Stimulated activated naive B cell treated with anti-CD40 and anti-IgM and Interleukin-4, amounts not matched to agents 10 μg/mL and 1 μg/mL and 100 μg/mL, for 72 hours (primary cell): ENCODE measurements around the gene MYRIP.

Source experiments
- ATAC-seq, 2 donors: fragments of 150-1000 bp; cut with Tn5 transposase; replicated peaks; 2 replicates each; pipeline ENCODE4 v1.10.0; 2021; ENCODE audit warnings: moderate library complexity in 1 of 2
- DNase-seq: peaks from one replicate; pipeline ENCODE4 v3.0.0; 2021
- H3K27ac Mint-ChIP-seq: one replicate; pipeline ENCODE4 v1.8.0; 2022; ENCODE audit warnings: mild to moderate bottlenecking, mixed read lengths
- H3K27me3 Mint-ChIP-seq, 2 donors: one replicate each; pipeline ENCODE4 v1.8.0; 2022; ENCODE audit warnings: mixed read lengths in 2 of 2
- H3K36me3 Mint-ChIP-seq, 2 donors: one replicate each; pipeline ENCODE4 v1.8.0; 2022; ENCODE audit warnings: mixed read lengths in 2 of 2, mild to moderate bottlenecking in 1 of 2
- H3K4me1 Mint-ChIP-seq, 2 donors: one replicate each; pipeline ENCODE4 v1.8.0; 2022; ENCODE audit warnings: mixed read lengths in 2 of 2, mild to moderate bottlenecking in 1 of 2
- H3K4me3 Mint-ChIP-seq, 2 donors: one replicate each; pipeline ENCODE4 v1.8.0; 2022; ENCODE audit warnings: mild to moderate bottlenecking in 2 of 2, mixed read lengths in 2 of 2, moderate library complexity in 1 of 2
- H3K9me3 Mint-ChIP-seq, 2 donors: one replicate each; pipeline ENCODE4 v1.8.0; 2022; ENCODE audit warnings: mixed read lengths in 2 of 2, mild to moderate bottlenecking in 1 of 2

MYRIP gene

GRCh38 chr3:39935261-39935660, 125.9 kb downstream of the MYRIP start:
- no peak for ATAC-seq
- H3K4me3 Mint-ChIP-seq = no peak overlapping the region
- DNase-seq = no peak

GRCh38 chr3:39936848-39937247, 127.4 kb downstream of the MYRIP start:
- Mint-ChIP-seq H3K27me3 (peaks cover 0 to under 1% of the 10 kb centered on the region in 2 donors), H3K9me3 (no peaks in the 10 kb centered on the region), H3K4me3 (no peak overlapping the region), H3K36me3 (no peaks in the 10 kb centered on the region), H3K27ac (no peak overlapping the region), H3K4me1 (no peaks in the 10 kb centered on the region)
- ATAC-seq (no peak), DNase-seq (no peak)

More at GRCh38 chr3:39935261-39935660, 125.9 kb downstream of the MYRIP start:
- Mint-ChIP-seq H3K27ac (no peak overlapping the region), H3K9me3 (no peaks in the 10 kb centered on the region), H3K4me1 (no peaks in the 10 kb centered on the region), H3K27me3 (no peaks in the 10 kb centered on the region), H3K36me3 (no peaks in the 10 kb centered on the region)

DNA sequence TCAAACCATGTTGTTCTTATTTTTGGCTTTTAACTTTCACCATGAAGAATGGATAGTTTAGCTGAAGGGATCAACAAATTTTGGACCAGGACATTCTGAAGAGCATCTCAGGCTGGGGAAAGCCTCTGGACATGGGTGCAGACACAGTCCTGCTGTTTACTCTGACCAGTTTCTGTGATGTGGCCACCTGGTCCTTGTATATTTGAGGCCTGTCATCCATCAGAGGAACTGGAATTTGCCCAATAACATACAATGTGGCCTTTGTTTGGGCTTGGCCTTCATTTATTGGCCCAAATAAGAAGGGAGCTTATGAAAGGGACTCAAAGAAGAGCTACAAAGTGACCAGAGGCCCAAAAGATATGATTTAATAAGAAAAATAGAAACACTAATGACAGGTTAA, 127.9 kb downstream of the MYRIP start:
- no peak overlapping the region for H3K4me3 Mint-ChIP-seq
- H3K27ac Mint-ChIP-seq = no peak overlapping the region
- no peaks in the 10 kb centered on the region for H3K36me3 Mint-ChIP-seq
- ATAC-seq (no peak), DNase-seq (no peak)
- peaks cover 0 to 4% of the 10 kb centered on the region in 2 donors for H3K27me3 Mint-ChIP-seq
- no peaks in the 10 kb centered on the region for H3K9me3 Mint-ChIP-seq
- no peaks in the 10 kb centered on the region for H3K4me1 Mint-ChIP-seq

GRCh38 chr3:39937874-39938273, 128.5 kb downstream of the MYRIP start:
- ATAC-seq = no peak
- Mint-ChIP-seq H3K27ac (no peak overlapping the region), H3K4me1 (no peaks in the 10 kb centered on the region), H3K4me3 (no peak overlapping the region), H3K9me3 (no peaks in the 10 kb centered on the region), H3K36me3 (no peaks in the 10 kb centered on the region), H3K27me3 (peaks cover 0 to 4% of the 10 kb centered on the region in 2 donors)
- DNase-seq = no peak

DNA sequence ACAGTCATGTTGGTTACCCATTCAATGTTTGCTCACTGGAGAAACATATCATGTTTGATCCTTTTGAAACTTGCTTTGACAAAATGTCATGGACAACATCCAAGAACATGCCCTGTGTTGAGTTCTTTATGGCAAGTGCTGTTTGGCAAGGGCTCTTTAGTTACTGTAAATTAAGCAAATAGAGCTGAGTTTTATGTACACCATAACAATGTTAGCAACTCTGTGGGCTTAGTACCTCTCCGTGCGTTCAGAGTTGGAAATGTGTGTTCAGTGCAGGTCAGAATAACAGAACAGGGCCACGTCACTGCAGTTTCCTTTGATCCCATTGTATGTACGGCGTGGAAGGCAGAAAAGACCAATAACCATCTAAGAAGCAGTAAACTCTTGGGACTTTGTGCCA, 132.5 kb downstream of the MYRIP start:
- no peak overlapping the region for H3K27ac Mint-ChIP-seq
- DNase-seq (no peak), ATAC-seq (no peak)
- no peaks in the 10 kb centered on the region for H3K4me1 Mint-ChIP-seq
- no peaks in the 10 kb centered on the region for H3K36me3 Mint-ChIP-seq
- no peak overlapping the region for H3K4me3 Mint-ChIP-seq
- H3K27me3 Mint-ChIP-seq = peaks cover 0 to 4% of the 10 kb centered on the region in 2 donors
- no peaks in the 10 kb centered on the region for H3K9me3 Mint-ChIP-seq

- Mint-ChIP-seq H3K27ac (no peak overlapping the region), H3K4me3 (no peak overlapping the region), H3K36me3 (no peaks in the 10 kb centered on the region), H3K9me3 (peaks cover 0 to 1% of the 10 kb centered on the region in 2 donors), H3K27me3 (no peaks in the 10 kb centered on the region), H3K4me1 (no peaks in the 10 kb centered on the region)
- ATAC-seq = no peak
- no peak for DNase-seq
These were observed 151.2 kb downstream of the MYRIP start for GRCh38 chr3:39960515-39961191.

DNA sequence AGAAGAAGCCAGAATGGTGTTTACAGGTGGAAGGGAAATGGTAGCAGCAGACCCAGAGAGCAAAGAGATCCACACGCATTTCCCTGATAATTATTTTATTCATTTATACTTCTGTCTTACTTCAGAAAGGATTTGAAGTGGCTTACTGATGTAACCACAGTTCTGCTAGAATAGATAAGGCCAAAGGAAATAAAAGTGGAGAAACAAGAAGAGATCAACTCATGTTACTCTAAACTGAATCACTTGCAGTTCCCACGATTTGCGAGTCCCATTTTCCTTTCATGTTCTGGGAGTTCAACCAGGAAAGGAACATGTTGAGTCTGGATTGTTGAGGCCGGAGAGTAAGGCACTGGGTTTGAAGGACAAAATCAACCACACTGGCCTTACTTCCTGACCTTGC, 151.8 kb downstream of the MYRIP start:
- ATAC-seq = no peak
- H3K27ac Mint-ChIP-seq = no peak overlapping the region
- no peaks in the 10 kb centered on the region for H3K27me3 Mint-ChIP-seq

DNA sequence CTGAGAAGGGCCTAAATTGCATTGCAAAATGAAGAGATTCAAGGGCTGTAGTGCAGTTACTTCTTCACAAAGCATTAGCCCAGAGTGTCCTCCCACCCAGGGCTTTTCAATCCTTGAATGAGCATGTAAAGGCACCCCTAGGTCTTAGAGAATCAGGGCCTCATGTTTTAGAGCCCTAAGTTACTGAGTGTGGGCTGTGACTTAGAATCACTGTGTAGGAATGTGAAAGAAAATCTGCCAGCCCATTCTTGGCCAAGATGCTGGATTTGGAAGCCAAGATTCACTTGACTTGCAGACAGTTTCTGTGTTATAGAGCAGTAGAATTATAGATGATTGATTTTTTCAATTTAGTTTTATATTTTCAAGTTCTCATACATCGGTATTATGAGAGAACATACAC, 153.2 kb downstream of the MYRIP start:
- no peak overlapping the region for H3K4me3 Mint-ChIP-seq
- no peaks in the 10 kb centered on the region for H3K36me3 Mint-ChIP-seq
- DNase-seq (no peak), ATAC-seq (no peak)
- H3K27ac Mint-ChIP-seq = no peak overlapping the region
- H3K27me3 Mint-ChIP-seq = no peaks in the 10 kb centered on the region
- H3K4me1 Mint-ChIP-seq = no peaks in the 10 kb centered on the region
- H3K9me3 Mint-ChIP-seq = peaks cover 0 to 1% of the 10 kb centered on the region in 2 donors

More for the DNA sequence above, 151.8 kb downstream of the MYRIP start:
- Mint-ChIP-seq H3K4me1 (no peaks in the 10 kb centered on the region), H3K4me3 (no peak overlapping the region), H3K36me3 (no peaks in the 10 kb centered on the region), H3K9me3 (peaks cover 0 to 1% of the 10 kb centered on the region in 2 donors)
- no peak for DNase-seq

- H3K4me3 Mint-ChIP-seq = no peak overlapping the region
- no peaks in the 10 kb centered on the region for H3K36me3 Mint-ChIP-seq
- ATAC-seq = no peak
- DNase-seq = no peak
- peaks cover 2 to 8% of the 10 kb centered on the region in 2 donors for H3K27me3 Mint-ChIP-seq
- no peak overlapping the region for H3K27ac Mint-ChIP-seq
- no peaks in the 10 kb centered on the region for H3K4me1 Mint-ChIP-seq
- peaks cover 2 to 6% of the 10 kb centered on the region in 2 donors for H3K9me3 Mint-ChIP-seq
These were observed 156.1 kb downstream of the MYRIP start for GRCh38 chr3:39965461-39965860.

- ATAC-seq = no peak
- Mint-ChIP-seq H3K36me3 (no peaks in the 10 kb centered on the region), H3K4me1 (no peaks in the 10 kb centered on the region), H3K27me3 (peaks cover 7 to 8% of the 10 kb centered on the region in 2 donors), H3K27ac (no peak overlapping the region), H3K4me3 (no peak overlapping the region), H3K9me3 (peaks cover 2 to 6% of the 10 kb centered on the region in 2 donors)
- DNase-seq = no peak
These were observed 156.6 kb downstream of the MYRIP start for GRCh38 chr3:39965997-39966396.

DNA sequence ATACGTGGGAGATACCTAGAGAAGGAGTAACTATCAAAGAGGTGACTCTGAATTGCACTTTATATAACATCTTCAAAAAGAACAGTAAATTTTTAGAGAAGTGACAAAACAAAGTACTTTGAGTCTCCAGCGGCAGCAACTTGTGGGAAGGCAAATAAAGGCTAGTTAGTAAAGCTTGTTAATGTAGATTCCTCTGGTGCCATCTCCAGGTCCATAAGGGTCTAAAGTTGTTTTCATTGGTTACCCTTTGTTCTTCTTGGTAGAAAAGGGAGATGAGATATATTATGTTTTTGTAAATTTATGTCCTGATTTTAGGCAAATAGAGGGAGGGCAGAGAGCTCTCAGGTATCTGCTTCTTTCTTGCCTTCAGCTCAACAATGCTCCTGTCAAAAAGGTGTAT, 161.6 kb downstream of the MYRIP start:
- no peak overlapping the region for H3K4me3 Mint-ChIP-seq
- no peak for ATAC-seq
- no peaks in the 10 kb centered on the region for H3K4me1 Mint-ChIP-seq
- no peaks in the 10 kb centered on the region for H3K36me3 Mint-ChIP-seq
- no peak for DNase-seq
- H3K27me3 Mint-ChIP-seq = peaks cover 8% of the 10 kb centered on the region in 2 donors
- H3K27ac Mint-ChIP-seq = no peak overlapping the region
- peaks cover 2 to 6% of the 10 kb centered on the region in 2 donors for H3K9me3 Mint-ChIP-seq

- Mint-ChIP-seq H3K4me1 (no peaks in the 10 kb centered on the region), H3K27me3 (peaks cover 8% of the 10 kb centered on the region in 2 donors), H3K36me3 (no peaks in the 10 kb centered on the region), H3K9me3 (peaks cover 2 to 6% of the 10 kb centered on the region in 2 donors), H3K4me3 (no peak overlapping the region), H3K27ac (no peak overlapping the region)
- no peak for ATAC-seq
- DNase-seq = no peak
These were observed 162.2 kb downstream of the MYRIP start for GRCh38 chr3:39971559-39972031.

- Mint-ChIP-seq H3K27ac (no peak overlapping the region), H3K4me1 (no peaks in the 10 kb centered on the region), H3K4me3 (no peak overlapping the region), H3K27me3 (peaks cover 8% of the 10 kb centered on the region in 2 donors), H3K36me3 (no peaks in the 10 kb centered on the region), H3K9me3 (peaks cover 2 to 6% of the 10 kb centered on the region in 2 donors)
- DNase-seq (no peak), ATAC-seq (no peak)
These were observed 163.1 kb downstream of the MYRIP start for GRCh38 chr3:39972508-39972907.

GRCh38 chr3:39977058-39977794, 167.8 kb downstream of the MYRIP start:
- DNase-seq (no peak), ATAC-seq (no peak)
- H3K27ac Mint-ChIP-seq = no peak overlapping the region
- no peaks in the 10 kb centered on the region for H3K36me3 Mint-ChIP-seq
- no peaks in the 10 kb centered on the region for H3K4me1 Mint-ChIP-seq
- H3K27me3 Mint-ChIP-seq = no peaks in the 10 kb centered on the region
- H3K9me3 Mint-ChIP-seq = no peaks in the 10 kb centered on the region
- H3K4me3 Mint-ChIP-seq = no peak overlapping the region

DNA sequence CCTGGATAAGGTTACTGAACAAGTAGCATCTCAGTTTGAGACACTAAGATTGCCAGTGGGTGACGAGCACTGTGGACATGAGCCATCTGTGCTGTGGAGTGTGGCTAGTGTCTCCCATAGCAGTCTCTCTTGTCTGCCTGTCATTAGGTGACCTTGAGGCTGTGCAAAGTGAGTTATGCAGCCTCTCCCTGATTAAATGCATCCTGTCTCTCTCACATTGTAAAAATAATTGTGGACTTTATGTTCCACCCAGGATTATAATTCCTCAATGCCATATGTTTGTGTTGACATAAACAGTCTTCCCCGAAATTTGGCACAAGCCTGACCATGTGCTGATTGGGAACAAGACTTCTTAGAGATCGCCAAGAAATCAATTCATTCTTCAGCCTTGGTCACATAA, 168.9 kb downstream of the MYRIP start:
- ATAC-seq = no peak
- Mint-ChIP-seq H3K36me3 (no peaks in the 10 kb centered on the region), H3K9me3 (no peaks in the 10 kb centered on the region), H3K27me3 (no peaks in the 10 kb centered on the region), H3K27ac (no peak overlapping the region), H3K4me1 (no peaks in the 10 kb centered on the region), H3K4me3 (no peak overlapping the region)
- no peak for DNase-seq
